Measurements from ENCODE around the gene LCE6A. TPM values are rescaled to one million over a fixed set of nuclear protein-coding genes. Genes with fewer than 3 reads are reported as not detected.

LCE6A gene
- total and polyA plus RNA-seq, 4 donors, result not detected

DNA sequence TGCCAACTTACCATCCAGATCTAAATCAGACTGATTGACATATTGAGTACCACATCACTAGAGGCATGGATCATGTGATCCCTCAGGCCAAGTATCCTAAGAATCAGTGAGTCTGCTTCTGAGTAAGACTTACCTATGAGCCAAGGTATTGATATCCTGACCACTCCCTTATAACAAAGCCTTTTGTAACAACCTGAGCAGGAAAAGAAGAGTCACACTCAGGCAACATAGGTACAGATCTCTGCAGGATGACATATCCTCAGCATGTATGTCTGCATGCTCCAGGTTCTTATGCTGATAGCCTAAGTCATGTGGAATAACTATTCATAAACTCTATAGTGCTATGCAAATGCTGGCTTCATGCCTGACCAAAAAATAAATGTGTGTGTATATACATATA, 17.7 kb upstream of the LCE6A start:
- ATAC-seq (ENCODE audit: low FRiP score), result no peak
- H3K9me3 ChIP-seq (ENCODE audit: control insufficient read depth, low read length), result no peaks in the 10 kb centered on the region

DNA sequence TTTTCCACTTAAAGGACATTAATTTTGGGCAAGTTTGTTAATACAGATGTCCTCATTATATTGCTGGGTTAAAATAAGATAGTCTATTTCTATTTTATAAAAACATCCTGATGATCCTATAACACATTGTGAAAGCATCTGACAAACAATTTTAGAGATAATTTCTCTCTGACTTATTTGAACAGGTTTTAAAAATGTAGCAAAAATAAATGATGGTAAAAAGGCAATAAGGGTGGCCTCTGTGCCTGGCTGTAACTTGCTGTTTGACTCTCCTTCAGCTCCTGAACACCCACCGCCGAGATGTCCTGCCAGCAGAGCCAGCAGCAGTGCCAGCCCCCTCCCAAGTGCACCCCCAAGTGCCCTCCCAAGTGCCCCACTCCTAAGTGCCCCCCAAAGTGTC, 15.5 kb upstream of the LCE6A start, which contains the start of gene LCE1A:
TSS of gene LCE1A (plus strand) at position 301 of the 400 bp plus-strand sequence. CDS start at position 301, 0 bp downstream.
- no peak for DNase-seq
- no peak within 1 kb of the TSS for H3K4me3 ChIP-seq (ENCODE audit: low read length in 2 of 2)
- peaks cover 0 to 2% of the 10 kb centered on the region in 2 donors for H3K27me3 ChIP-seq (ENCODE audit: control insufficient read depth in 1 of 2, insufficient read depth in 2 of 2, low read length in 1 of 2)
- H3K4me1 ChIP-seq (ENCODE audit: control insufficient read depth in 1 of 2, insufficient read depth in 2 of 2, low read length in 2 of 2), result no peaks in the 10 kb centered on the region
- no peak within 1 kb of the TSS for H3K27ac ChIP-seq (ENCODE audit: low read depth in 1 of 2, low read length in 2 of 2)
- no peak for ATAC-seq (ENCODE audit: low FRiP score)
- intact Hi-C loops (cut with DNase I), result no loop called here
- H3K36me3 ChIP-seq (ENCODE audit: control insufficient read depth in 1 of 2, insufficient read depth in 2 of 2, low read length in 1 of 2), result no peaks in the 10 kb centered on the region
- WGBS, 2 donors, result 68 to 81% methylated on average over 2 of the region's 2 CpGs
- peaks cover 1% of the 10 kb centered on the region for H3K9me3 ChIP-seq (ENCODE audit: control insufficient read depth, low read length)

More for the DNA sequence above, 17.7 kb upstream of the LCE6A start:
- Histone ChIP-seq H3K27me3 (ENCODE audit: control insufficient read depth in 1 of 2, insufficient read depth in 2 of 2, low read length in 1 of 2) (peaks cover 0 to 2% of the 10 kb centered on the region in 2 donors), H3K4me3 (ENCODE audit: low read length in 2 of 2) (no peak overlapping the region), H3K4me1 (ENCODE audit: control insufficient read depth in 1 of 2, insufficient read depth in 2 of 2, low read length in 2 of 2) (no peaks in the 10 kb centered on the region), H3K36me3 (ENCODE audit: control insufficient read depth in 1 of 2, insufficient read depth in 2 of 2, low read length in 1 of 2) (no peaks in the 10 kb centered on the region), H3K27ac (ENCODE audit: low read depth in 1 of 2, low read length in 2 of 2) (no peak overlapping the region)
- intact Hi-C loops (cut with DNase I), result no loop called here
- DNase-seq, result no peak

- WGBS, 2 donors, result 41 to 42% methylated on average over 2 of the region's 2 CpGs
- no peaks in the 10 kb centered on the region for H3K4me1 ChIP-seq (ENCODE audit: control insufficient read depth in 1 of 2, insufficient read depth in 2 of 2, low read length in 2 of 2)
- no peaks in the 10 kb centered on the region for H3K9me3 ChIP-seq (ENCODE audit: control insufficient read depth, low read length)
- no peak overlapping the region for H3K27ac ChIP-seq (ENCODE audit: low read depth in 1 of 2, low read length in 2 of 2)
- no peaks in the 10 kb centered on the region for H3K27me3 ChIP-seq (ENCODE audit: control insufficient read depth in 1 of 2, insufficient read depth in 2 of 2, low read length in 1 of 2)
- H3K36me3 ChIP-seq (ENCODE audit: control insufficient read depth in 1 of 2, insufficient read depth in 2 of 2, low read length in 1 of 2), result no peaks in the 10 kb centered on the region
- DNase-seq, result no peak
- intact Hi-C loops (cut with DNase I), result no loop called here
- H3K4me3 ChIP-seq (ENCODE audit: low read length in 2 of 2), result no peak overlapping the region
- no peak for ATAC-seq (ENCODE audit: low FRiP score)
These were observed 5.8 kb upstream of the LCE6A start for GRCh38 chr1:152836870-152837269.

DNA sequence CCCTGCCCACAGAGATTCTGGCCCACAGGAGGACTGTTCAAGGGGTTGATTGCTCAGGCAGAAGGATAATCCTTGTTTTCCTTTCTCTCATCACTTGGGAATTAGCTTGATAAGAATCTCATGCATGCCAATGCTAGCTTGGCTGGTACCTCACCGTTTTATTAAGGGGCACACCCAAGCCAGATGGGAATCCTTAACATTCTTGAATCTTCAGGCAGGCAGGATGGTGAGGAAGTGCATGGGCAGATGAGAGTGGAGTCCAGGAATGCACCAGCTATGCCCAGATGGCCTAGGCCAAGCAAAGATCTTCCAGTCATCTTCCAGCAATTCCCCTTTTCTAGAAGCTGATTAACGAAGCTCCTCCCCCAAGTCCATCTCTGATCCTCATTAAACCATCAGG, 13.0 kb downstream of the LCE6A start:
- Histone ChIP-seq H3K4me3 (ENCODE audit: low read length in 2 of 2) (no peak overlapping the region), H3K27me3 (ENCODE audit: control insufficient read depth in 1 of 2, insufficient read depth in 2 of 2, low read length in 1 of 2) (no peaks in the 10 kb centered on the region), H3K27ac (ENCODE audit: low read depth in 1 of 2, low read length in 2 of 2) (no peak overlapping the region), H3K9me3 (ENCODE audit: control insufficient read depth, low read length) (peaks cover 1% of the 10 kb centered on the region), H3K36me3 (ENCODE audit: control insufficient read depth in 1 of 2, insufficient read depth in 2 of 2, low read length in 1 of 2) (no peaks in the 10 kb centered on the region), H3K4me1 (ENCODE audit: control insufficient read depth in 1 of 2, insufficient read depth in 2 of 2, low read length in 2 of 2) (no peaks in the 10 kb centered on the region)
- WGBS, 2 donors, result 46 to 47% methylated on average over 2 of the region's 2 CpGs
- no peak for ATAC-seq (ENCODE audit: low FRiP score)
- intact Hi-C loops (cut with DNase I), result no loop called here
- DNase-seq, result no peak

GRCh38 chr1:152858062-152858461, 15.4 kb downstream of the LCE6A start:
- ATAC-seq (ENCODE audit: low FRiP score) (no peak), DNase-seq (no peak)
- intact Hi-C loops (cut with DNase I), result no loop called here
- H3K4me3 ChIP-seq (ENCODE audit: low read length in 2 of 2), result no peak overlapping the region
- H3K36me3 ChIP-seq (ENCODE audit: control insufficient read depth in 1 of 2, insufficient read depth in 2 of 2, low read length in 1 of 2), result no peaks in the 10 kb centered on the region
- H3K27ac ChIP-seq (ENCODE audit: low read depth in 1 of 2, low read length in 2 of 2), result no peak overlapping the region
- 70 to 76% methylated on average over 1 of the region's 1 CpG for WGBS, 2 donors
- no peaks in the 10 kb centered on the region for H3K4me1 ChIP-seq (ENCODE audit: control insufficient read depth in 1 of 2, insufficient read depth in 2 of 2, low read length in 2 of 2)
- H3K27me3 ChIP-seq (ENCODE audit: control insufficient read depth in 1 of 2, insufficient read depth in 2 of 2, low read length in 1 of 2), result no peaks in the 10 kb centered on the region
- peaks cover 1% of the 10 kb centered on the region for H3K9me3 ChIP-seq (ENCODE audit: control insufficient read depth, low read length)

GRCh38 chr1:152859696-152860095, 17.0 kb downstream of the LCE6A start, which contains the start of gene LCE7A:
LCE7A (plus strand) TSS chr1:152859996; CDS start chr1:152860698, 702 bp downstream.
- ATAC-seq (ENCODE audit: low FRiP score), result no peak
- H3K4me1 ChIP-seq (ENCODE audit: control insufficient read depth in 1 of 2, insufficient read depth in 2 of 2, low read length in 2 of 2), result no peaks in the 10 kb centered on the region
- intact Hi-C loops (cut with DNase I), result no loop called here
- H3K27ac ChIP-seq (ENCODE audit: low read depth in 1 of 2, low read length in 2 of 2), result no peak within 1 kb of the TSS
- no peaks in the 10 kb centered on the region for H3K9me3 ChIP-seq (ENCODE audit: control insufficient read depth, low read length)
- WGBS, 2 donors, result 84 to 87% methylated on average over 3 of the region's 3 CpGs
- no peaks in the 10 kb centered on the region for H3K36me3 ChIP-seq (ENCODE audit: control insufficient read depth in 1 of 2, insufficient read depth in 2 of 2, low read length in 1 of 2)
- DNase-seq, result no peak
- no peaks in the 10 kb centered on the region for H3K27me3 ChIP-seq (ENCODE audit: control insufficient read depth in 1 of 2, insufficient read depth in 2 of 2, low read length in 1 of 2)
- H3K4me3 ChIP-seq (ENCODE audit: low read length in 2 of 2), result no peak within 1 kb of the TSS

GRCh38 chr1:152860129-152860528, 17.5 kb downstream of the LCE6A start:
- DNase-seq, result no peak
- Histone ChIP-seq H3K4me1 (ENCODE audit: control insufficient read depth in 1 of 2, insufficient read depth in 2 of 2, low read length in 2 of 2) (no peaks in the 10 kb centered on the region), H3K27ac (ENCODE audit: low read depth in 1 of 2, low read length in 2 of 2) (no peak overlapping the region), H3K4me3 (ENCODE audit: low read length in 2 of 2) (no peak overlapping the region), H3K27me3 (ENCODE audit: control insufficient read depth in 1 of 2, insufficient read depth in 2 of 2, low read length in 1 of 2) (no peaks in the 10 kb centered on the region), H3K9me3 (ENCODE audit: control insufficient read depth, low read length) (no peaks in the 10 kb centered on the region), H3K36me3 (ENCODE audit: control insufficient read depth in 1 of 2, insufficient read depth in 2 of 2, low read length in 1 of 2) (no peaks in the 10 kb centered on the region)
- no peak for ATAC-seq (ENCODE audit: low FRiP score)
- 69 to 77% methylated on average over 3 of the region's 3 CpGs for WGBS, 2 donors
- intact Hi-C loops (cut with DNase I), result no loop called here

DNA sequence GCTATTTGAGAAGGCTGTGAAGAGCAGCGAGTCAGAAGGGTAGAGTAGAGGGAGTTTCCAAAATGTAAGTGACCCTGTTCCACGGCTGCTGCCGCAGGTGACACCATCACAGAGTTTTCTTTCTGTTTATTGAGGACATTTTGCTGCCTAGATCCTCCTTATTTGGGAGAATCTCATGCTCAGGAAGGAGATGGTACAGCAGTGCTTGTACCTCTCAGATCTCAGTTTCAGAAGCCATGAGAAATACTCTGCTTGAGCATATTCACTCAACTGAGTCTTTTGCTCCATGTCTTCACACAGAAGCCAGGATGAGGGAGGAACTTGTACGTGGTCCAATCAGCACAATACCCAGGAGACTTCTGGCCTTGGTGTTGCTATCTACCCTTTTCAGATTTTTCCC, 18.7 kb downstream of the LCE6A start:
- Histone ChIP-seq H3K36me3 (ENCODE audit: control insufficient read depth in 1 of 2, insufficient read depth in 2 of 2, low read length in 1 of 2) (no peaks in the 10 kb centered on the region), H3K27ac (ENCODE audit: low read depth in 1 of 2, low read length in 2 of 2) (no peak overlapping the region), H3K4me1 (ENCODE audit: control insufficient read depth in 1 of 2, insufficient read depth in 2 of 2, low read length in 2 of 2) (no peaks in the 10 kb centered on the region), H3K4me3 (ENCODE audit: low read length in 2 of 2) (no peak overlapping the region), H3K27me3 (ENCODE audit: control insufficient read depth in 1 of 2, insufficient read depth in 2 of 2, low read length in 1 of 2) (no peaks in the 10 kb centered on the region), H3K9me3 (ENCODE audit: control insufficient read depth, low read length) (no peaks in the 10 kb centered on the region)
- DNase-seq (no peak), ATAC-seq (ENCODE audit: low FRiP score) (no peak)
- intact Hi-C loops (cut with DNase I), result no loop called here
- WGBS, 2 donors, result 70 to 73% methylated on average over 4 of the region's 4 CpGs

- intact Hi-C loops (cut with DNase I), result no loop called here
- Histone ChIP-seq H3K27me3 (ENCODE audit: control insufficient read depth in 1 of 2, insufficient read depth in 2 of 2, low read length in 1 of 2) (no peaks in the 10 kb centered on the region), H3K27ac (ENCODE audit: low read depth in 1 of 2, low read length in 2 of 2) (no peak overlapping the region), H3K36me3 (ENCODE audit: control insufficient read depth in 1 of 2, insufficient read depth in 2 of 2, low read length in 1 of 2) (no peaks in the 10 kb centered on the region), H3K4me3 (ENCODE audit: low read length in 2 of 2) (no peak overlapping the region), H3K4me1 (ENCODE audit: control insufficient read depth in 1 of 2, insufficient read depth in 2 of 2, low read length in 2 of 2) (no peaks in the 10 kb centered on the region), H3K9me3 (ENCODE audit: control insufficient read depth, low read length) (no peaks in the 10 kb centered on the region)
- DNase-seq (no peak), ATAC-seq (ENCODE audit: low FRiP score) (no peak)
These were observed 21.8 kb downstream of the LCE6A start for GRCh38 chr1:152864443-152864842.

Measured in aorta (tissue), 5 donors.